Cardiac fibroblast (primary cell): ENCODE measurements around the gene TOX2.

Source experiments
- DNase-seq, 2 donors: peaks; one replicate each; pipeline versions ENCODE4 v3.0.0 to v3.0.0-alpha.2; 2010; ENCODE audit warnings: low read depth in 2 of 2
- H3K4me3 ChIP-seq, 2 donors: replicated peaks in 1 of 2; 1 replicate in 1 of 2; 2 replicates in 1 of 2; pipeline ENCODE4 v1.5.1; 2011; ENCODE audit warnings: low read depth in 2 of 2, low read length in 2 of 2, mild to moderate bottlenecking in 2 of 2, moderate library complexity in 1 of 2
- TF ChIP-seq, protein P1 (sequence below): IDR thresholded peaks from one replicate; pipeline ENCODE4 v1.5.1; 2011; ENCODE audit warnings: low read depth, mild to moderate bottlenecking, low read length, inconsistent platforms

Gene TOX2

DNA sequence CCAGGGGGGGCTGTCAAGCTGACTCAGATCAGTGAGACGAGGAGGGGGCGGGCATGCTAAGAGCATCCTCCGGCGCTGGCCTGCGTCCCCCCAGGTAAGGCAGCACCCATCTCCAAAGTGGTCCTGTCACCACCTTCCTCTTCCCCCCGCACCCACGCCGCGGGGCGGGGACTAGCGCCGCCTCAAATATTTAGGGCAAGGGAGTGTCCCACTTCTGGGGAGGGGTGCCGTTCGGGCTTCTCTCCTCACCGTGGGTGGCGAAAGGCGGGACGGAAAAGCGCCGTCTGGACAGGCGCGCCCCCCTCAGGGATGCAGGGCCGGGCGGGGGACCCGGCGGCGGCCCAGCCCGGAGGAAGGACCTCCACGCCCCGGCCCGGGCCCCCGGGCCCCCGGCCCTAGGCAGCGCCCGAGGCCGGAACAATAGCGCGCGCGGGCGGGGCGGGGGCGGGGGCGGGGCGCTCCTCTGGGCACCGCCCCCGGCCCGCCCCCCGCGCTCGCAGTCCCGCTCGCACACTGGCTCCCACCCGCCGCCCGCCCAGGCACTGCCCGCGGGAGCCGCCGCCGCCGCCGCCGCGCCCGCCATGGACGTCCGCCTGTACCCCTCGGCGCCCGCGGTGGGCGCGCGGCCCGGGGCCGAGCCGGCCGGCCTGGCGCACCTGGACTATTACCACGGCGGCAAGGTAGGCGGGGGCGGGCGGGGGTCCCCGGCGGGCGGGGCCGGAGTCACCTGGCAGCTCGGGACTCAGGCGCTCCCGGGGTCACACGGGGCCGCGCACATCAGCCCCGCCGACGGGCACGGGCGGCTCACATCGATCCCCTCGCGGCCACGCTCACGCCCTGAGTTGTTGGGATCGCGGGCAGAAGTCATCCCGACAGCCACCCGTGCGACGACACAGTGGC is at the start of gene TOX2:
Gene TOX2 (plus strand): TSS at position 542 of the 900 bp plus-strand sequence. CDS start 40 bp downstream, at position 582.
- TF ChIP-seq, protein P1, sequence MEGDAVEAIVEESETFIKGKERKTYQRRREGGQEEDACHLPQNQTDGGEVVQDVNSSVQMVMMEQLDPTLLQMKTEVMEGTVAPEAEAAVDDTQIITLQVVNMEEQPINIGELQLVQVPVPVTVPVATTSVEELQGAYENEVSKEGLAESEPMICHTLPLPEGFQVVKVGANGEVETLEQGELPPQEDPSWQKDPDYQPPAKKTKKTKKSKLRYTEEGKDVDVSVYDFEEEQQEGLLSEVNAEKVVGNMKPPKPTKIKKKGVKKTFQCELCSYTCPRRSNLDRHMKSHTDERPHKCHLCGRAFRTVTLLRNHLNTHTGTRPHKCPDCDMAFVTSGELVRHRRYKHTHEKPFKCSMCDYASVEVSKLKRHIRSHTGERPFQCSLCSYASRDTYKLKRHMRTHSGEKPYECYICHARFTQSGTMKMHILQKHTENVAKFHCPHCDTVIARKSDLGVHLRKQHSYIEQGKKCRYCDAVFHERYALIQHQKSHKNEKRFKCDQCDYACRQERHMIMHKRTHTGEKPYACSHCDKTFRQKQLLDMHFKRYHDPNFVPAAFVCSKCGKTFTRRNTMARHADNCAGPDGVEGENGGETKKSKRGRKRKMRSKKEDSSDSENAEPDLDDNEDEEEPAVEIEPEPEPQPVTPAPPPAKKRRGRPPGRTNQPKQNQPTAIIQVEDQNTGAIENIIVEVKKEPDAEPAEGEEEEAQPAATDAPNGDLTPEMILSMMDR = no peak
- peak within 1 kb of the TSS; percentile 61 to 64 for H3K4me3 ChIP-seq
- peak; percentile 32 to 61 for DNase-seq

- H3K4me3 ChIP-seq = no peak overlapping the region
- TF ChIP-seq, protein P1 = no peak
- DNase-seq = no peak
Measured at GRCh38 chr20:43868091-43868490, 46.6 kb upstream of the TOX2 start.

- TF ChIP-seq, protein P1 = no peak
- no peak overlapping the region for H3K4me3 ChIP-seq
- DNase-seq = peak; percentile 26 to 35
Measured at GRCh38 chr20:43870484-43870883, 44.2 kb upstream of the TOX2 start.

DNA sequence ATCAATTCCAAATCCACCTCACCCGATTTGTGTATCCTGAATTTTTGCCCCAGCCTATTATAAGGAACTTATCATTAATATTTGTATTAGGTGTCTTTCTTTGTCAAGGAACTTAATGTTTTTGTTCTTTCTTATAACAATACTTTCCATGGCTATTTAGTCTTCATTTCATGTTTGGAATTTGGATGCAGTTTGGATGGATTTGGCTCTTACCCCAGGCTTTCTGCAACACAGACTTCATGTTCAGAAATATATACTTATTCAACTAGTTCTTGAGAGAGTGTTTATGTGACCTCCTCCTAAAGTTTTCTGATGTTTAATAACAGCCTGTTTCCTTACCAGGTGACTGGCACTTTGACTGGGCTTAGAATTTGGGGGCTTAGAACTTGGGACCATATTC is 35.9 kb upstream of the TOX2 start:
- no peak for DNase-seq
- TF ChIP-seq, protein P1 = no peak
- H3K4me3 ChIP-seq = no peak overlapping the region

DNA sequence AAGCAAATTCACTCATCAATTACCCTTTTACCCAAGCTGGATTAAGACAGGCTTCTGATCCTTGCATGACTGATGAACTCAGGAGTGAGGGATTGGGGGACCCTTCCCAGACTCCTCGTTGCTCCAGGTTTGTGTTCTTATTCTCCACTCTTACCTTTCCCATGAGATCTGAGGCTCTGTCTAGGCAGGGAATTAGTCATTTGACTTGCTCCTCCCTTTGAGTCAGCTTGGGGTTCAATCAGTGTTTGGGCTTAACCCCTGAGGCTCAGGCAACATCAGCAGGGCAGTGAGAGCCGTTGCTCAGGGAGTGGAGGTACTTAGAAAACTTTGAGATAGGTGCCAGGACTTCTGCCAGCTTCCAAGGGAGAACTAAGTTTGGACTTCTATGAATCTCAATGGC is 20.7 kb upstream of the TOX2 start:
- DNase-seq = peak in 1 of 2 donors; percentile 63
- TF ChIP-seq, protein P1 = no peak
- no peak overlapping the region for H3K4me3 ChIP-seq

- no peak for DNase-seq
- TF ChIP-seq, protein P1 = no peak
- H3K4me3 ChIP-seq = no peak overlapping the region
Measured at GRCh38 chr20:43894491-43894890, 20.2 kb upstream of the TOX2 start.

DNA sequence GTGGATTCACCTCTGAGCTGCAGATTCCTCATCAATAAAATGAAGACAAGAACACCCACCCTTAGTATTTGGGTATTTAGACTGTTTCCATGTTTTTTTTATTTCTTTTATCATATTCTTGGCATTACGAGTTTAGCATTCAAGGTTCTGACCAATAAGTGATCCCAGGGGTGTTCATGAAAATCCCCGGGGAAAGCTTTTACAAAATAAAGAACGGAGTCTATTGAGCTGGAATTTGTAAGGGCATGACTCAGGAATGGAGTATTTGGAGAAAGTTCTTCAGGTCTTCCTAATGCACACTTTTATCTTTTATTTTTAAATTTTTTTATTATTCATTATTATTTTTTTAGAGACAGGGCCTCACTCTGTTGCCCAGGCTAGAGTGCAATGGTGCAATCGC is 19.4 kb upstream of the TOX2 start:
- peak; percentile 55 to 96 for DNase-seq
- H3K4me3 ChIP-seq = no peak overlapping the region
- TF ChIP-seq, protein P1 = no peak
